Cardiac fibroblast (primary cell): ENCODE data around the gene TDRD10.

ENCODE experiments used
- DNase-seq, 2 donors: peaks; one replicate each; pipeline versions ENCODE4 v3.0.0 to v3.0.0-alpha.2; 2010; ENCODE audit warnings: low read depth in 2 of 2
- H3K4me3 ChIP-seq, 2 donors: replicated peaks in 1 of 2; 1 replicate in 1 of 2; 2 replicates in 1 of 2; pipeline ENCODE4 v1.5.1; 2011; ENCODE audit warnings: low read depth in 2 of 2, low read length in 2 of 2, mild to moderate bottlenecking in 2 of 2, moderate library complexity in 1 of 2
- TF ChIP-seq, protein P1 (sequence below): IDR thresholded peaks from one replicate; pipeline ENCODE4 v1.5.1; 2011; ENCODE audit warnings: low read depth, mild to moderate bottlenecking, low read length, inconsistent platforms

The TDRD10 gene

DNA sequence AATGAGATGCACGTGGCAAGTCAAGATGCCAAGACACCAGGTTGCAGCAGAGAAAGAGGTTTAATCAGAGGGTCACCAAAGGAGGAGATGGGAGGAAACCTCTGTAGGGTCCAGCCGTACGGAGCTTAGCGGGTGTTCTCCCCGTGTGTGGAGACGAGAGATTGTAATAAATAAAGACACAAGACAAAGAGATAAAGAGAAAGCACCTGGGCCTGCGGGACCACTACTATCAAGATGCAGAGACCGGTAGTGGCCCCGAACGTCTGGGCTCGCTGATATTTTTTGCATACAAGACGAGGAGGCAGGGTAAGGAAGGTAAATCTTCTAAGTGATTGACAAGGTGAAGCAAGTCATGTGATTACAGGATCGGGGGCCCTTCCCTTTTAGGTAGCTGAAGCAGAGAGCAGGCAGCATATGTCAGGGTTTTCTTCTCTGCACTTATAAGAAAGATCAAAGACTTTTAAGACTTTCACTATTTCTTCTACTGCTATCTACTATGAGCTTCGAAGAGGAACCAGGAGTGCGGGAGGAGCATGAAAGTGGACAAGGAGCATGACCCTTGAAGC lies 41.2 kb upstream of the TDRD10 start:
- DNase-seq: no peak
- TF ChIP-seq, protein P1, sequence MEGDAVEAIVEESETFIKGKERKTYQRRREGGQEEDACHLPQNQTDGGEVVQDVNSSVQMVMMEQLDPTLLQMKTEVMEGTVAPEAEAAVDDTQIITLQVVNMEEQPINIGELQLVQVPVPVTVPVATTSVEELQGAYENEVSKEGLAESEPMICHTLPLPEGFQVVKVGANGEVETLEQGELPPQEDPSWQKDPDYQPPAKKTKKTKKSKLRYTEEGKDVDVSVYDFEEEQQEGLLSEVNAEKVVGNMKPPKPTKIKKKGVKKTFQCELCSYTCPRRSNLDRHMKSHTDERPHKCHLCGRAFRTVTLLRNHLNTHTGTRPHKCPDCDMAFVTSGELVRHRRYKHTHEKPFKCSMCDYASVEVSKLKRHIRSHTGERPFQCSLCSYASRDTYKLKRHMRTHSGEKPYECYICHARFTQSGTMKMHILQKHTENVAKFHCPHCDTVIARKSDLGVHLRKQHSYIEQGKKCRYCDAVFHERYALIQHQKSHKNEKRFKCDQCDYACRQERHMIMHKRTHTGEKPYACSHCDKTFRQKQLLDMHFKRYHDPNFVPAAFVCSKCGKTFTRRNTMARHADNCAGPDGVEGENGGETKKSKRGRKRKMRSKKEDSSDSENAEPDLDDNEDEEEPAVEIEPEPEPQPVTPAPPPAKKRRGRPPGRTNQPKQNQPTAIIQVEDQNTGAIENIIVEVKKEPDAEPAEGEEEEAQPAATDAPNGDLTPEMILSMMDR: no peak
- H3K4me3 ChIP-seq: no peak overlapping the region

GRCh38 chr1:154463512-154463990 lies 38.5 kb upstream of the TDRD10 start:
- TF ChIP-seq, protein P1: no peak
- H3K4me3 ChIP-seq: no peak overlapping the region
- DNase-seq: no peak

DNA sequence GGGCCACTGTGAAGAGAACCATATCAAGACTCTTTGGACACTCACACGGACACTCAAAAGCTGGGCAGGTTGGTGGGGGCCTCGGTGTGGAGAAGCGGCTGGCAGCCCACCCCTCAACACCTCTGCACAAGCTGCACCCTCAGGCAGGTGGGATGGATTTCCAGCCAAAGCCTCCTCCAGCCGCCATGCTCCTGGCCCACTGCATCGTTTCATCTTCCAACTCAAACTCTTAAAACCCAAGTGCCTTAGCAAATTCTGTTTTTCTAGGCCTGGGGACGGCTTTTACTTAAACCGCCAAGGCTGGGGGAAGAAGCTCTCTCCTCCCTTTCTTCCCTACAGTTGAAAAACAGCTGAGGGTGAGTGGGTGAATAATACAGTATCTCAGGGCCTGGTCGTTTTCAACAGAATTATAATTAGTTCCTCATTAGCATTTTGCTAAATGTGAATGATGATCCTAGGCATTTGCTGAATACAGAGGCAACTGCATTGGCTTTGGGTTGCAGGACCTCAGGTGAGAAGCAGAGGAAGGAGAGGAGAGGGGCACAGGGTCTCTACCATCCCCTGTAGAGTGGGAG lies 36.3 kb upstream of the TDRD10 start:
- TF ChIP-seq, protein P1: no peak
- H3K4me3 ChIP-seq: no peak overlapping the region
- DNase-seq: no peak

- TF ChIP-seq, protein P1: no peak
- no peak overlapping the region for H3K4me3 ChIP-seq
- no peak for DNase-seq
Observed at GRCh38 chr1:154466206-154466605, 35.8 kb upstream of the TDRD10 start.

- TF ChIP-seq, protein P1: peak; percentile 22
- H3K4me3 ChIP-seq: no peak overlapping the region
- DNase-seq: peak in 1 of 2 donors; percentile 23
Observed at GRCh38 chr1:154466921-154467417, 35.0 kb upstream of the TDRD10 start.

- DNase-seq: no peak
- TF ChIP-seq, protein P1: no peak
- H3K4me3 ChIP-seq: no peak overlapping the region
Observed at GRCh38 chr1:154467434-154468102, 34.5 kb upstream of the TDRD10 start.
